AG09309 (cell line): ENCODE results near the gene CCDC57.
"Not testable (repeated sequence)": the region's sequence is repeated elsewhere in the genome, so short reads cannot be mapped to it uniquely, and the experiment has no call there.

Experiments used
- DNase-seq: peaks from one replicate; pipeline ENCODE4 v3.0.0-alpha.2; 2010; ENCODE audit warnings: low read depth
- H3K4me3 ChIP-seq: 2 replicates; pipeline ENCODE4 v1.5.1; 2011; ENCODE audit warnings: mild to moderate bottlenecking, low read depth, low read length, moderate library complexity; ENCODE audit not compliant: control insufficient read depth
- CTCF ChIP-seq: IDR thresholded peaks from 2 replicates; pipeline ENCODE4 v1.5.1; 2011; ENCODE audit warnings: mild to moderate bottlenecking, low read depth, low read length, inconsistent platforms; ENCODE audit not compliant: insufficient read depth, control insufficient read depth; ENCODE audit errors: missing control alignments

The CCDC57 gene

GRCh38 chr17:82179412-82179811, 33.2 kb downstream of the CCDC57 start:
- DNase-seq: no peak
- TF ChIP-seq CTCF: no peak
- no peak overlapping the region for H3K4me3 ChIP-seq

- no peak for DNase-seq
- H3K4me3 ChIP-seq: no peak overlapping the region
- TF ChIP-seq CTCF: no peak
Measured at GRCh38 chr17:82178499-82179261, 34.0 kb downstream of the CCDC57 start.

GRCh38 chr17:82177761-82178498, 34.7 kb downstream of the CCDC57 start:
- H3K4me3 ChIP-seq: no peak overlapping the region
- TF ChIP-seq CTCF: no peak
- DNase-seq: no peak

- H3K4me3 ChIP-seq: no peak overlapping the region
- DNase-seq: no peak
- TF ChIP-seq CTCF: no peak
Measured at GRCh38 chr17:82177276-82177675, 35.4 kb downstream of the CCDC57 start.

- no peak overlapping the region for H3K4me3 ChIP-seq
- no peak for DNase-seq
- no peak for TF ChIP-seq CTCF
Measured at GRCh38 chr17:82175951-82176350, 36.7 kb downstream of the CCDC57 start.

GRCh38 chr17:82175201-82175600, 37.4 kb downstream of the CCDC57 start:
- H3K4me3 ChIP-seq: no peak overlapping the region
- no peak for DNase-seq
- no peak for TF ChIP-seq CTCF

- DNase-seq, H3K4me3 ChIP-seq: not testable (repeated sequence)
Measured at GRCh38 chr17:82174042-82174857, 38.4 kb downstream of the CCDC57 start.
